ENCODE data around the gene ATPAF2. TPM values are rescaled to one million over a fixed set of nuclear protein-coding genes. Genes with fewer than 3 reads are reported as not detected.

Gene ATPAF2
- total and polyA plus RNA-seq, 4 donors = 17.7 to 32.9 (median 23.3) TPM

GRCh38 chr17:18020971-18021370 is 18.0 kb downstream of the ATPAF2 start:
- TF ChIP-seq, protein P1, sequence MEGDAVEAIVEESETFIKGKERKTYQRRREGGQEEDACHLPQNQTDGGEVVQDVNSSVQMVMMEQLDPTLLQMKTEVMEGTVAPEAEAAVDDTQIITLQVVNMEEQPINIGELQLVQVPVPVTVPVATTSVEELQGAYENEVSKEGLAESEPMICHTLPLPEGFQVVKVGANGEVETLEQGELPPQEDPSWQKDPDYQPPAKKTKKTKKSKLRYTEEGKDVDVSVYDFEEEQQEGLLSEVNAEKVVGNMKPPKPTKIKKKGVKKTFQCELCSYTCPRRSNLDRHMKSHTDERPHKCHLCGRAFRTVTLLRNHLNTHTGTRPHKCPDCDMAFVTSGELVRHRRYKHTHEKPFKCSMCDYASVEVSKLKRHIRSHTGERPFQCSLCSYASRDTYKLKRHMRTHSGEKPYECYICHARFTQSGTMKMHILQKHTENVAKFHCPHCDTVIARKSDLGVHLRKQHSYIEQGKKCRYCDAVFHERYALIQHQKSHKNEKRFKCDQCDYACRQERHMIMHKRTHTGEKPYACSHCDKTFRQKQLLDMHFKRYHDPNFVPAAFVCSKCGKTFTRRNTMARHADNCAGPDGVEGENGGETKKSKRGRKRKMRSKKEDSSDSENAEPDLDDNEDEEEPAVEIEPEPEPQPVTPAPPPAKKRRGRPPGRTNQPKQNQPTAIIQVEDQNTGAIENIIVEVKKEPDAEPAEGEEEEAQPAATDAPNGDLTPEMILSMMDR (IDR thresholded peaks at IDR 0.05; ENCODE audit: control extremely low read depth, extremely low read depth) = no peak
- H3K36me3 ChIP-seq (ENCODE audit: control insufficient read depth in 4 of 4, insufficient read depth in 4 of 4, low read length in 4 of 4) = peaks cover 0 to 16% (median 3%) of the 10 kb centered on the region in 4 donors
- H3K27ac ChIP-seq (ENCODE audit: low read depth in 1 of 2, low read length in 1 of 2) = no peak overlapping the region
- peaks cover 0 to 10% (median 0%) of the 10 kb centered on the region in 5 donors for H3K4me1 ChIP-seq (ENCODE audit: control insufficient read depth in 5 of 5, insufficient read depth in 5 of 5, low read length in 5 of 5)
- DNase-seq (no peak), ATAC-seq (ENCODE audit: insufficient read depth, low FRiP score) (no peak)
- no peaks in the 10 kb centered on the region for H3K9me3 ChIP-seq (ENCODE audit: control insufficient read depth in 4 of 4, insufficient read depth in 3 of 4, low read length in 3 of 4)
- no peak overlapping the region for H3K9ac ChIP-seq (ENCODE audit: insufficient read depth in 1 of 2, low read length in 2 of 2)
- 98% methylated on average over 6 of the region's 6 CpGs for WGBS, 2 donors
- H3K27me3 ChIP-seq (ENCODE audit: control insufficient read depth in 3 of 3, insufficient read depth in 3 of 3, low read length in 2 of 3) = no peaks in the 10 kb centered on the region
- H3K4me3 ChIP-seq = no peak overlapping the region

DNA sequence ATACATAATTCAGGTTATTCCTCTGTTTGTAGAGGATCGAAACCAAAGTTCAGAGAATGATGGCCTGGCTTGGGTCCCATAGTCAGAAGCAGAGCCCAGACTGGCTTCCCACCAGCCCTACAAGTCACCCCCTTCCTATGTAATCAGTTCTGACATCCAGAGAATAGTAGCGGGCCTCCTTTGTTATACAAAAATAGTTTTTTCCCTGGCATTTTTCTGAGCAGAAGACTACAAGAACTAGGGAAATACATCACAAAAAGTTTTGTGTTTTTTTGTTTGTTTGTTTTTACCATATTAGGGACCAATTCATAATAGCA is 19.2 kb downstream of the ATPAF2 start:
- ATAC-seq (ENCODE audit: insufficient read depth, low FRiP score) = no peak
- Histone ChIP-seq H3K27me3 (ENCODE audit: control insufficient read depth in 3 of 3, insufficient read depth in 3 of 3, low read length in 2 of 3) (no peaks in the 10 kb centered on the region), H3K27ac (ENCODE audit: low read depth in 1 of 2, low read length in 1 of 2) (no peak overlapping the region), H3K36me3 (ENCODE audit: control insufficient read depth in 4 of 4, insufficient read depth in 4 of 4, low read length in 4 of 4) (peaks cover 0 to 20% (median 5%) of the 10 kb centered on the region in 4 donors), H3K9me3 (ENCODE audit: control insufficient read depth in 4 of 4, insufficient read depth in 3 of 4, low read length in 3 of 4) (no peaks in the 10 kb centered on the region), H3K4me3 (no peak overlapping the region), H3K9ac (ENCODE audit: insufficient read depth in 1 of 2, low read length in 2 of 2) (no peak overlapping the region), H3K4me1 (ENCODE audit: control insufficient read depth in 5 of 5, insufficient read depth in 5 of 5, low read length in 5 of 5) (peaks cover 0 to 10% (median 0%) of the 10 kb centered on the region in 5 donors)
- WGBS, 2 donors = 84 to 89% methylated on average over 2 of the region's 2 CpGs
- TF ChIP-seq, protein P1 (IDR thresholded peaks at IDR 0.05; ENCODE audit: control extremely low read depth, extremely low read depth) = no peak
- no peak for DNase-seq

DNA sequence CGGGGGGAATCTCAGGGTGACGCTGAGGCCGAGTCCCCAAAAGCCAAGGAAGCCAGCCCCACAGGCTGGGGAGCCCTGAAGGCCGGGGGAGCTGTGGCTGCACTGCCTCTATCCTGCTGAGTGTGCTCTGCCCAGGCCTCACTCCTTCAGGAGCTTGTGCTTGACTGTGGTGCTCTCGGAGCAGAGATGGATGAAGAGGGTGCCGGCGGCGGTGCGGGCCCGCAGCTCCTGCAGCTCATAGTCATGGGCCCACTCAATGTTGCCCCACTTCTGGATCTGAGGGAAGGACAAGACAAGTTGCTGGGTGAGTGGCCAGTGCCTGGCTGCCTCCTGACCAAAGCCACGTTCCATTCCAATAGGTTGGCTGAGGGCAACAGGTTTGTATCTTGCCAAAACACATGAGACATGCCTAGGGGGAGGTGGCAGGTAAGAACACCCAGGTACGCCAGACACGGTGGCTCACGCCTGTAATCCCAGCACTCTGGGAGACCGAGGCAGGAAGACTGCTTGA is 20.5 kb downstream of the ATPAF2 start:
- H3K36me3 ChIP-seq (ENCODE audit: control insufficient read depth in 4 of 4, insufficient read depth in 4 of 4, low read length in 4 of 4) = peaks cover 0 to 18% (median 5%) of the 10 kb centered on the region in 4 donors
- TF ChIP-seq, protein P1 (IDR thresholded peaks at IDR 0.05; ENCODE audit: control extremely low read depth, extremely low read depth) = no peak
- H3K9me3 ChIP-seq (ENCODE audit: control insufficient read depth in 4 of 4, insufficient read depth in 3 of 4, low read length in 3 of 4) = no peaks in the 10 kb centered on the region
- no peak overlapping the region for H3K4me3 ChIP-seq
- WGBS, 2 donors = 93 to 95% methylated on average over 15 of the region's 15 CpGs
- peaks cover 0 to 10% (median 0%) of the 10 kb centered on the region in 5 donors for H3K4me1 ChIP-seq (ENCODE audit: control insufficient read depth in 5 of 5, insufficient read depth in 5 of 5, low read length in 5 of 5)
- ATAC-seq (ENCODE audit: insufficient read depth, low FRiP score) (no peak), DNase-seq (no peak)
- no peak overlapping the region for H3K9ac ChIP-seq (ENCODE audit: insufficient read depth in 1 of 2, low read length in 2 of 2)
- H3K27ac ChIP-seq (ENCODE audit: low read depth in 1 of 2, low read length in 1 of 2) = no peak overlapping the region
- H3K27me3 ChIP-seq (ENCODE audit: control insufficient read depth in 3 of 3, insufficient read depth in 3 of 3, low read length in 2 of 3) = no peaks in the 10 kb centered on the region

DNA sequence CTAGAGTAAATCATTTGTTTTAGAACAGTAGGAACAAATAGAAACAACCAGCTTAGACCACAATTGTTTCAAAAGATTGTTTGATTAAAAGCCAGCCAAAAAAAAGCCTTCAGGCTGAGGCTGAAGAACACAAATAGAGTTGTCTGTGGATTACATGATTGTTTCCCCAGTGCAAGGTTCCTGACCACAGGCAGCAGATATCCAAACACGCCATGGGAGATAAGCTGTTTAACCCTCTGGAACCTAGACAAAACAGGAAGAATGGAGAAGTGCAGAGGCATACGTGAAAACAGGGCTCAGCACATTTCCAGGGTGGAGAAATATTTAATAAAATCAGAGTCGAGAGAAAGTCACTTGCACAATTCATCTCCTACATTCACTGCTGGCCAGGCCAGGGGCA is 21.0 kb downstream of the ATPAF2 start:
- ATAC-seq (ENCODE audit: insufficient read depth, low FRiP score) = no peak
- Histone ChIP-seq H3K4me3 (no peak overlapping the region), H3K4me1 (ENCODE audit: control insufficient read depth in 5 of 5, insufficient read depth in 5 of 5, low read length in 5 of 5) (peaks cover 0 to 10% (median 0%) of the 10 kb centered on the region in 5 donors), H3K9me3 (ENCODE audit: control insufficient read depth in 4 of 4, insufficient read depth in 3 of 4, low read length in 3 of 4) (no peaks in the 10 kb centered on the region), H3K27ac (ENCODE audit: low read depth in 1 of 2, low read length in 1 of 2) (no peak overlapping the region), H3K36me3 (ENCODE audit: control insufficient read depth in 4 of 4, insufficient read depth in 4 of 4, low read length in 4 of 4) (peaks cover 0 to 18% (median 5%) of the 10 kb centered on the region in 4 donors), H3K9ac (ENCODE audit: insufficient read depth in 1 of 2, low read length in 2 of 2) (peak overlapping the region in 1 of 2 donors; percentile 13), H3K27me3 (ENCODE audit: control insufficient read depth in 3 of 3, insufficient read depth in 3 of 3, low read length in 2 of 3) (no peaks in the 10 kb centered on the region)
- 64% methylated on average over 3 of the region's 3 CpGs for WGBS, 2 donors
- no peak for DNase-seq
- TF ChIP-seq, protein P1 (IDR thresholded peaks at IDR 0.05; ENCODE audit: control extremely low read depth, extremely low read depth) = no peak
